HG02798 (cell line): ENCODE data around the gene SACS.

Experiments
- ATAC-seq: cut with Tn5 transposase; IDR thresholded peaks from one replicate; pipeline ENCODE4 v1.9.1; 2021; ENCODE audit warnings: mild to moderate bottlenecking; ENCODE audit not compliant: unreplicated experiment, poor library complexity

Gene SACS

DNA sequence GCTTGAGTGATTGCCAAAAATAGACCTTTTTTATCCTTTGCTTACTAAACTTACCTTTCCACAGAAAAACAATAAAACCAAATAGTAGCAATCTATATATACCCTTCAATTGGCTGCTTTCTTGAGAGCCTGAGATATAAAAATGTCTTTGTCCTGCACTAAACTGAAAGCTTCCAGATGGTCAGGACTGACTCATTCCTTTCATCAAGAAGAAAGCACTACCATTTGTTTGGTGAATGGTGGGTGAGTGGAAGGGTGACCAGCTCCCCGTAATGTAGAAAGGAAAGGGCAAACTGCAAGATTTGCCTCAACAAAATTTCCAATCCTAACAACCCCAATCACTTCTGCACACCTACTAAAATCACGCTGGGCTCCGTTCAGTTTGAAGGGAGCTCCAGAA is 67.8 kb downstream of the SACS start:
- ATAC-seq, result no peak

DNA sequence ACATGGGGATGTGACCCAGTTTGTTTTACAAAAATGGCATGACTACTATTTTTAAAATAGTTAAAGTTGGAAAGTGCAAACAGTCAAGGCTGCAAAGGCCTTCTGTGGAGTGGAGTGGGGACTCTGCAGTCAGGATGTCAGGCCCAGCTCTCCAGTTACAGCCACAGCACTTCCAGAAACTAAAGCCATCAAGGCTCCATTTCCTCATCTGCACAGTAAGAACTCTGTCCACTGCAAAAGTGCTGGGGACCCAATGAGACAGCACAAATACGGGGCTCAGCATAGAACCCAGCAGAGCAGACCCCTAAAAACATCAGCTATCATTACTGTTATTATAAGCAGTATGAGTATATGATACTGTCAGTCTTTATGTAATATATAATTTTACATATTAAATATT is 73.6 kb downstream of the SACS start:
- ATAC-seq, result no peak

DNA sequence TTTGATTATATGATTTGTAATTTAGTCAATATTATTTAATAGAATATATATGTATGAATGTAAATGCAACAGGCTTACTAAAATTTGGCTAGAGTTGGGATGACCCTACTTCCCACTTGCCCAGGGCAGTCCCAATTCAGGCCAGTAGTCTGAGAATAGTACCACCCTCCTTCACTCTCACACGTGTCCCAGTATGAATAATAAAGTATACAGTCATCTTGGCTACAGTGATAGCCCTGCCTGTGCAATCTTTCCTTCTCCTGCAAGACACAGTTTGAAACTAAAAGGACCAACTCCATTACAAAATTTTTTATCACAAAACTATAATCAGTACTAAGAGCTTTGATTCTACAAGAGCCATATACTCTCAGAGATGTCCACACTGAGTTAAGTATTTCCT is 76.2 kb downstream of the SACS start:
- ATAC-seq, result no peak

DNA sequence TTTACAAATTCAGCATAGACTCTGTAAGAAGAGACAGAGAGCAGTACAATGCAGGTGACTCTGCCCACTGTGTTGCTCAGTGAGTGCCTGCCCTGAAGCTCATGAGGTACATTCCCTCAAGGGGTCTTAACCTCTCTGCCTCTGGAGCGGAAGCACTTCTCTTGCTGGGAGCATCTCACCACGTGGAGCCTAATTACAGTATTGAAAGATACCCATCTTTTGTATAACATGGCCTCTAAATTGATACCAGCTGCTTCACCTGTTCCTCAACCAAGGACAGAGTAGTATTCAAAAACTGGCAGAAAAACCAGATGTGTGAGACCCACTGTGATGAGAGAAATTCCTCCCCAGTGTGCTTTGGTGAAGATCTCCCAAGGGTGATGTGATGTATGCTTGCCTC is 77.1 kb downstream of the SACS start:
- no peak for ATAC-seq

DNA sequence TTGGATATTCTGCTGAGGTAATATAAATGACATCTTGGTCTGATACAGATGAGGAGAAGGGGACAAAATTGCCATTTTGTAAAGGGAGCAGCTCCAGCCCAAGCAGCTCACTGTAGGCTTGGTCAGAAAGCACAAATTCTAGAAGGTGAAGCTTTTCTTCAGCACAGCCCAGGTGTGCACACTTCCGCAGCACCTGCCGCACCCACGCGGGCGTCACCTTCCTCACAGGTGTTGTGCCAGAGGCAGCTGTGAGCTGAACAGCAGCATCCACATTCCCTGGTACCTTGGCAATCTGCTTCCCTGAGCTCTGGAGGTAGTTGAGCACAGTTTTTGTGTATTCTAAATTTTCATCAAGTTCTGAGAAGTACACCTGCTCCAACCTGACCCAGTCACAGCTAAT is 79.0 kb downstream of the SACS start:
- ATAC-seq, result no peak

DNA sequence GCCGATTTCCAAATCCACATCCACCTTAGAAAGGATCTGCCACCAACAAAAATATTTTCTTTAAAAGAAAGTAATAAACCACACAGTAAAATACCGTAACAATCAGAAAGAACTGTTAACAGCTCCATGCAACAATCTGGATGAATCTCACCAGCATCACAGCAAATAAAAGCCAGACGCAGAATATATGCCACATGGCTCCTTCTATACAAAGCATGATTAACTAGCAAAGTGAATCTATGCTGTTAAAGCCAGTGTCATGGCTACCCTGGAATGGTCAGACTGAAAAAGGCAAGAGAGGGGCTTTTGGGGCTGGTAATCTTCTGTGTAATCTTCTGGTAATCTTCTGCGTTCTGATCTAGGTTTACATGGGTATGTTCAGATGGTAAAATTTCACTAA is 81.3 kb downstream of the SACS start:
- ATAC-seq, result no peak

DNA sequence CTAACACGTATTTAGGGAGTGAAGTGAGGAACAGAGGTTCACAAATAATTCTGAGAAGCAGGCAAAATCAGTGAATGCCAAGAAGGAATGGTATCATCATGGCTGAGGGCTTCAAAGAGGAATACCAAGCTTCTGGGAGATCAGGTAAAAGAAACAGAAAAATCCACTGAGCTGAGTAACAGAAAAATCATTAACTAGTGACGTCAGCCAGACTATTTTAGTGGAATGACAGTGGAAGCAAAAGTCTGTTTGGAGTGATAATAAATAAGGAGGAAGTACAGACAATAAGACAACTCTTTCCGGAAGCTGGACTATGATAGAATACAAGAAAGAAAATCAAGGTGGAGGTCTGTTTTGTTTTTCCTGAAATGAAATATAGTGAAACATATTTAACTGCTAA is 83.5 kb downstream of the SACS start:
- no peak for ATAC-seq

DNA sequence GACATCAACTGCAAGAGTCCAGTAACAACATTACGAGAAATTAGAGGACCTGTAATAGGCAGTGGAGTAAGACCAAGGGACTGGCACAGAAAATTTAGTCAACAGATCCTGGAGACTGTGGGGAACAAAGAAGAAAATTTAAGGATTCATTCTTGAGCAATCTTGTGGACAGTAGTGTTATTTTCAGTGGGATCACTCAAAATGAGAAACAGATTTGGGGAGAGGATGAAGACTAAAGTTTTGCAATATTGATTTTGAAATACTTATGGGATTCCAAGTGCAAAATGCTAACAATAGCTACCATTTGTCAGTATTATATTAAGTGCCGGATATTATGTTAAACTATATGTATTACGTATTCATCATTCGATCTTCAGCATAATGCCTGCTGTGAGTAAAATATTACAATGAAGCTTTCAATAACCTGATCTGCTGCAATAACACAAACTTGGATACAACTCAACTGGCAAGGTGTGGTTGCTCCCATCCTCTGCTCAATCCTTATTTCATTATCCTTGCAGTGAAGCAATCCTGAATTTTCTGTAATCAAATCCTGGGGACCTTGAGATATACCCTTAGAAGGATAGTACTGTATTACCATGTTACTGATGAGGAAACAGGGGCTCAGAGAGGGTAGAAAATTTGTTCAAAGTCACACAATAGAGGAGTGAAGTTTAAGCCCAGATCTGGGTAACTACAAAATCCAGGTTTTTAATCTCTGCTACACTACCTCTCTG is 84.2 kb downstream of the SACS start:
- ATAC-seq, result no peak

DNA sequence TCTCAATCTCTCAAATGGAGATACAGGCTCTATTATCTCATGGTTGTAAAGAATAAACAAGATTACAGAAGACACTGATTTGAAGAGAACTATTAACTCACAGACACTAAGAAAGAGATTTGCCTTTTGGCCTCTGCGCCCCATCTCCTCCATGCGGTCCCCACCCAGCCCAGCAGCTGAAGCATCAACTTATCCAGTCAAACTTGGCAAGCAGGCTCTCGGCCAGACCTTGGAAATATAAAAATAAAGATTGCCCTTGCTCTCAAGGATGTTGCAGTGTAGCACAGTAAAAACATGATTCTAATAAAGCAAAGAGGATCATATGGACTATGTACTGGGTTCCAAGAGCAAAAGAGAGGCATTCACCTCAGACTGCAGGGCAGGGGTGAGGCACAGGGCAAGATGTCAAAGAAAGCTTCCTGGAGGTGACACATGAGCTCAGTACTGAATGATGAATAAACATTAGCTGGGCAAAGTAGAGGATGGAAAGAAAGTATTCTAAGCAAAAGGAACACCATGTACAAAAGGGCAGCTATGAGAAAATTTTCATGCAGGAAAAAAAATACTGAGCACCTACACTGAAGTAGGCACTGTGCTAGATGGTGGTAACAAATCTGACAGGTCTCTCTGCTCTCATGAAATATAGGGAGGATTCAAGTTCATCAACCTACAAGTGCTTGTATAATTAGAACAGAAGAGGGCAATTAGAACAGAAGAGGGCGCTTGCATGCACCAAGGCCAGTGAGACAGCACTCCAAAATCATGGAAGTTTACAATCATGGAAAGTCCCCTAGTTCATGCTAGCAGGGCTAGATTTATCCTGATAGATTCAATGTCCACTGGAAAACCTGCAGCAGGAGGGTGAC is 85.0 kb downstream of the SACS start:
- no peak for ATAC-seq

DNA sequence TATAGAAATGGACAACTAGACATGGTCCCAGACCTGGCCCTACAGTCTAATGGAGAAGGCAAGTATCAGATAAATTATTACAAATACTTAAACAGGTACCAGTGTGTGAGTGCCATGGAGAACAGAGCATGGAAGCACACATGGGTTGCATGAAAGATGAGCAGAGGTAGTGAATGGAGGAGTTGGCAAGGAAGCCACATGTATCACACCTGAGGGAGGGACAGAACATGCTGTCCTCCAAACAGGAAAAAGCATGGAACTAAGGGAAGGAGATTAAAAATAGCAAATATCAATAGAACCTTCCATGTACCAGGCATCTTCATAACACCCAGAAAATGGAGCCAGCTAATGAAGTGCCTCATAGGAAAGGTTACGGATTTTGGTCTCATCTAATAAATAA is 85.9 kb downstream of the SACS start:
- no peak for ATAC-seq

DNA sequence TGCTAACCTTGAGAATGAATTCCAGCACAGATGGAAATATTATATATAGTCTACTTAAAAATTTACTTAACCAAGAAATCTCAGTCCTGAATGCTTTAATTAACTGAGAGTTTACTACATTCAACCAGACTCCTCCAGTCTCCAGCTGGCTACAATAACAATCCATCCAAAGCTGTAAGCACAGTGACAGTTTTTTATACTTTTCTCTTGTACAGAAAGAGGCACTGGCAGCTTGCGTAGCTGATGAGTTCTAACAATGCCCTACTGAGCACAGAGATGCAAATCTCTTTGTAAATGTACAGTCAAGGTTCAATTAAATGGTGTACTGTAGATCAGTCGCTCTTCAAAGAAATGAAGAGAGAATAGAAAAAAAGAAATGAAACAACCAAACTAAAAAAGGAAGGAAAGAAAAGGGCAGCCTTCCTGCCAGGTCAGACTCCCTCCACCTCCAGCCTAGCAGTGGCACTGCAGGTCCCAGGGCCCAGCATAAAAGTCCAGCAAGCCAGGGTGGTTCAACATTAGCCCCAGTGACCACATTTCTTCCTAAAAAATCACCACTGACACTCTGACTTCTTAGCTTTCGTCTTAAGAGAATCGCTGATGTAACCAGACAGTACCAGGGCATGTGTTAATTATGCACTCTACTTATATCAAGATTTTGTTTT is 88.4 kb downstream of the SACS start:
- no peak for ATAC-seq

DNA sequence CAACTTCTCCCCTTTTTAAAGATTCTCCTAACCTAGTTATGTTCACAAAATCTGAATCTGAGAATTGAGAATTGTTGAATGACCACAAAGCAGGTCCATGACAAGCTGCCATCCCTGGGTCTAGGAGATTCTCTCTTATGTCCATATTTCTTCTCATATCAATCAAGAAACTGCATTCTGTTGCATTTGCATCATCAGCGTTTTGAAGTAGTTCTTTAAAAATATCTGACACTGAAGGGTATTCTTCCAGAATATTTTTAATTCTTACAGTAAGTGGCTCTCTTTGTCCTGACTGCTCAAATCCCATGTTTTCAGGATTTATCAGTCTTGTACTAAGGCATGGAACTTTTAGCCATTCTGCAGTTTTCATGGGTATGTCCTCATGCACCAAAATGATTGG is 94.3 kb downstream of the SACS start:
- no peak for ATAC-seq

DNA sequence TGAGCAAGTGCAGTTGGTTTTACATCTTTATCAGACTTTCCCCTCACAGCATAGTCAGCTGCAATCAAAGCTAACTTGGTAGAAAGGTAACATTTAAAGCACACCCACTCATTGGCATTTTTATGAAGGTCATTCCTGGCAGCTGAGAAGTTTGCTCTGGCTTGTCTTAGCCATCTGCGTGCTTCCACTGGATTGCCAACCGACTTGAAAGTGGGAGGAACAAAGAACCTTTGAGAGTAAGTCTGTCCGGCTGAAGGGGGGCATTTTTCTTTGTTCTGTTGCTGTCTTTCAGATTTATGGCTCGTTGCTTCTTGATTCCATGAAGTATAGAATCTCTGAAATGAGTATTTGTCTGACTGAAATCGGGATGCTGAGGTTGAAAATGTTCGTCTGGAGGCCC is 103.1 kb downstream of the SACS start:
- ATAC-seq, result no peak

DNA sequence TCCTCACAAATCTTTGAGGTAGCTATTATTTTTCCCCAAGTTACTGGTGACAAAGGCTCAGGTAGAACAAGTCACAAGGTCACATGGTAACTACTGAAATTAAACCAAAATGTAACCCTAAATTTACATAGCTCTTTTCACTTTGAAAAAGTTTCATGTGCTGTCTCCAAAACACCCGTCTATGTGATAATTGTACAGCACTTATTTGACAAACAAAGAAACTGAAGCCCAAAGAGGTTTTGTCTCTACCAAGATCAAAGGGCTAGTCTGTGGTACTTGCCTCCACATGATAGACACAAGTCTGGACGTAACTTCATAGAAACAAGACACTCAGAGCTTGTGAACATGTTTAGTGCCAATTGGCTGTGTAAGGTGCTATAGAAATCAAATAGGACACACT is 108.3 kb downstream of the SACS start:
- ATAC-seq, result no peak

DNA sequence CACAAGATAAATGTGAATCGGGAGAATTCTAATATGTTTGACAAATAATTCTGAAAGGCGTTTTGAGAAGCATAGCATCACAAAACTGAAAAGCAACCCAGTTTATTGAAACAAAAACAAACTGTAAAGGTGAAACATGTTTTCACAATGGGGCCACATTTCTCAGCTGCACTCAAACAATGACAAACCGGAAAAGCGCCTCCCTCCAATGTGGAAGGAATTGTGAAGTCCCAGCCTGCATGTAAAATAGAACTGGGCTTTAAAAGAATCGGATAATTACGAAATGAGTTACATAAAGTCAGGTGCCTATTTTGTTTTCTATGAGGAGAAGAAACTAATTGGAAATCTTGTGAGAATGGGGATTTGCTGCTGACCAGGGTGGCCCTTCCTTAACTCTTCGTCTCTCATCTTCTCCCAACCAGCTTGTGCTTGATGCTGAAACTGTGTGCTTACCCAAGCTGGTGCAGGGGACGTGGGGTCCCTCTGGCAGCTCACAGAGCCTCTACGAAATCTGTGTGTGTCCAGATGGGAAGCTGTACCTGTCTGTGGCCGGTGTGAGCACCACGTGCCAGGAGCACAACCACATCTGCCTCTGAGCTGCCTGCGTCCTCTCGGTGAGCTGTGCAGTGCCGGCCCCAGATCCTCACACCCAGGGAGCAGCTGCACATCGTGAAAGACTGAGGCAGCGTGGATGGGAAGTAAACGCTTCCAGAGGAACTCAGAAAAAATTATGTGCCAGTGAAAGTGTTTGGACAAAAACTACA is 109.4 kb downstream of the SACS start:
- ATAC-seq, result no peak

DNA sequence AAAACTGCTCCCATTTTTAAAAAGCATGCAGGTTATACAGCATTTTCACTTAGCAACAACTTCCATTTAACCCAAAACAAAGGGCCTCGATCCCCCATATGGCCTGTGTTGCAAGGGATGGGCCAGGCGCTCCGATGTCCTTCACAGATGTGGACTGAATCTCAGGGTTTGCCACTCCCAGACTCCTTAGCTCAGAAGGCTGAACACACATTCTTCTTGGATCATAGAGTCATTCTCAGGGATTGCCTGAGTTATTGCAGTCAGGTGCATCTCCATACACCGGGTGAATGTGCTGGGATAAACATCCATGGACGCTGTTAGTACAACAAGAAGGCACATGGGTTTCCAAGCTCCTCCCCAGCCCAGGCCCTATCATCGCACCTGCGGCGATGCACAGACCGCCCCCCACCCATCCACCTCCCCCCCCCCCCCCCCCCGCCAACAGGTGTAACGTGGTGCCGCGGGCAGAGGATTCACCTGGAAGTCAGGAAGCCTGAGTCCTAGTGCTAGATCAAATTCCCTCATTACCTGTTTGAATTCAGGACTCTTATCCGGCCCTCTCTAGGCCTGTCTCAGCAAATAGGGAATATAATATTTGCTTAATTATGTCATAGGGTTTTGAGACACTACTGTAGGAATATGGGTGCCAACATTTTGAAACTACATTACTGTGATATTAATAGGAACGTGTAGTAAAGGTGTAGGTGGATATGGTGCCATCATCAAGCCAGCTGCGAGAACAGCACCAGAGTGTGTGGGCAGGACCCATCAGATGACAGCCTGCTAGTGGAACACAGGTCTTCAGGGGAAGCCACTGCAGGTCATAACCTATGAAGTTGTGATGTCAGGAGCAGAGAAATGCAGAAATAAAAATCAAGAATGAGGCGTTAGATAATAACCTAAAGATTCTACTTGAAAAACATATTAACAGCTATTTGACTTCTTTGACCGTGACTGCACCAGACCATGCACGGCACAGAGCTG is 110.9 kb downstream of the SACS start:
- no peak for ATAC-seq

DNA sequence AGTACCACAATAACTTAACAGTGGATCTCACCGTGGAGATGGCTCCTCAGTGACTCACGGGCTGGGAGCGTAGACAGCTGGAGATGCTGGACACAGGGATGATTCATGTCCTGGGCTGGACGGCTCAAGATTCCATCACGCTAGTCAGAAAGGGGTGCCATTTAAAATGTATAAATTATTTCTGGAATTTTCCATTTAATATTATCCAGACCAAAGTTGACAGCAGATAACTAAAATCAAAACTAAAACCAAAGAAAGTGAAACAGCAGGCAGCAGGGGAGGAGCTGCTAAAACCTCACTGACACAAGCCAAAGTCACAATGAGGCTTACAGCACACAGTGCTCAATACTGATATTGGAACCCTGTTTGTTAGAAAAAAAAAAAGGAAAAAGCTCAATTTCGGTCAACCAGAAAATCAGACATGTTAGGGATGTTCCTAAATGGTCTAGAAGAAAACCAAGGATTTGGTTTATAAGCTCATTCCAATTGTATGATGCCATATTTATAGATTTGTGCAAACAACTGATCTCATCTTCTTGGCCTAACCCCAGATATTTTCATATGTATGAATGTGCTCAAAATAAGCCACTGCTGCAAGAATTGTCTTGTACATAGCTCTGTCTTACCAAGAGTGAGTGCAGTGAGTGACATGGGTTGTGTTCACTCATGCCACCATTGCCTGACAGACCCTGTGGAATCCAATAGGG is 111.8 kb downstream of the SACS start:
- ATAC-seq, result peak; percentile 84

DNA sequence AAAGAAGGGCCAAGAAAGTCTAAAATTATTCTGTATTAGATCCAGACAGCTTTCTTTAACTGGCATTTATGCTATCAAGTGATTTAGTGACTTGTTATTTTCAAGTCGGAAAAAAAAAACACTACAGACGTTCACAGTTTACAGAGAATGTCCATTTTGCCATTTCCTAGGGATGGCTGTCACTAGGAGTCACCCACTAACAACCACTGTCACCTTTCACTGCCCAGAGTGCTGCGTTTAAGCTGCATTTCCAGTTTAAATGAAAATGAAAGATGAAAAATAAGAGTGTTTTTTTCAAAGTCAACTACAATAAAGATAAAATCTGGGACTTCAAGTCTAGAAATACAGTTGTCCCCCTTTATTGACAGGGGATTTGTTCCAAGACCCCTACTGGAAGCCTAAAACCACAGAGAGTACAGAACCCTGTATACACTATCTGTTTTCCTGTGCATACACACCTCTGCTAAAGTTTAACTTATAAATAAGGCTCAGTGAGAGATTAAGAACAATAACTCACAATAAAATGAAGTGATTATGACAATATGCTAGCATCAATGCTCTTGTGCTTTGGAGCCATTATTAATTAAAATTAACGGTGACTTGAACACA is 112.5 kb downstream of the SACS start:
- ATAC-seq, result peak; percentile 15

DNA sequence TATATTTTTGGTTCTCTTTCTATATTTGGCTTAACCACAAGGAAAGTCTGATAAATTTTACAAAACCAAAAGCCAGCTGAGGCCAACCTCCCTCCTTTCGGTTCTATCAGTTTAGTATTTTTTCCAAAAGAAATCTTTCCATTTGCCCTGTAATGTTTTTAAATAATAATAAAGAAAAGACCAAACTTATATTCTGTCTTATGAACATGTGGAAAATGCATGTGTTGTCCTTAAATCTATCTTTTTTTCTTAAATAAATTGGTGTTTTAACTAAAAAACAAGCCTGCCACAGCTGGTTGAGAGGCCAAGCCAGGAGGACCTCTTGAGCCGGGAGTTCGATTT is 113.6 kb downstream of the SACS start:
- ATAC-seq, result no peak
